ENCODE measurements around the gene CACNB1. TPM values are rescaled to one million over a fixed set of nuclear protein-coding genes. Genes with fewer than 3 reads are reported as not detected.

CACNB1 gene
- 39.8 TPM for total RNA-seq

GRCh38 chr17:39197380-39198185, at the start of gene CACNB1:
TSS of gene CACNB1 (minus strand) at chr17:39197669. CDS start at chr17:39197495, 174 bp downstream.

GRCh38 chr17:39225308-39225958, 28.0 kb upstream of the CACNB1 start, which contains the start of gene STAC2:
TSS of gene STAC2 (minus strand) at chr17:39225945. CDS start at chr17:39225502, 443 bp downstream.

GRCh38 chr17:39200070-39200879, 2.8 kb upstream of the CACNB1 start, which contains the start of gene RPL19:
TSS of gene RPL19 (plus strand) at chr17:39200283. CDS start at chr17:39200345, 62 bp downstream.

GRCh38 chr17:39165841-39166349, 31.6 kb downstream of the CACNB1 start, which contains the start of gene ARL5C:
TSS of gene ARL5C (minus strand) at chr17:39166161. CDS start at chr17:39165760, 401 bp downstream.

GRCh38 chr17:39151150-39151942, 46.1 kb downstream of the CACNB1 start, which contains the start of gene PLXDC1:
TSS of gene PLXDC1 (minus strand) at chr17:39151637. CDS start at chr17:39151437, 200 bp downstream.

Other genes starting within 250 kb of the CACNB1 start
- not detected for gene FBXO47, start 230.3 kb downstream of the CACNB1 start, total RNA-seq
- gene PLXDC1, start 46.0 kb downstream of the CACNB1 start, total RNA-seq: 11.9 TPM
- not detected for gene ARL5C, start 31.5 kb downstream of the CACNB1 start, total RNA-seq
- gene RPL19, start 2.6 kb upstream of the CACNB1 start, total RNA-seq: 1,483 TPM
- gene STAC2, start 28.3 kb upstream of the CACNB1 start, total RNA-seq: 0.93 TPM
- gene FBXL20, start 204.0 kb upstream of the CACNB1 start, total RNA-seq: 20.7 TPM

All from metanephros (tissue), 1 donor.